Ammon's horn (tissue), 1 donor: ENCODE measurements around the gene KLHL26.

Source experiments
- DNase-seq: peaks from one replicate; pipeline ENCODE4 v3.0.0-alpha.2; 2016; ENCODE audit warnings: low spot score

The KLHL26 gene

GRCh38 chr19:18612772-18613588 lies 23.8 kb upstream of the KLHL26 start, which contains the start of gene TMEM59L:
TMEM59L (plus strand) TSS chr19:18612870; CDS start chr19:18612959, 89 bp downstream.
- DNase-seq, result peak; percentile 68

- DNase-seq, result no peak
These were observed 23.1 kb upstream of the KLHL26 start for GRCh38 chr19:18613589-18614234.

- no peak for DNase-seq
These were observed 20.8 kb upstream of the KLHL26 start for GRCh38 chr19:18616023-18616422.

GRCh38 chr19:18617562-18617961 lies 19.3 kb upstream of the KLHL26 start:
- no peak for DNase-seq

- no peak for DNase-seq
These were observed 18.6 kb upstream of the KLHL26 start for GRCh38 chr19:18618236-18618635.

GRCh38 chr19:18620311-18620710 lies 16.5 kb upstream of the KLHL26 start:
- no peak for DNase-seq

- no peak for DNase-seq
These were observed 15.9 kb upstream of the KLHL26 start for GRCh38 chr19:18620902-18621301.

GRCh38 chr19:18626906-18627305 lies 9.9 kb upstream of the KLHL26 start:
- no peak for DNase-seq

GRCh38 chr19:18629166-18630088 lies 7.4 kb upstream of the KLHL26 start:
- peak; percentile 76 for DNase-seq

GRCh38 chr19:18633321-18633720 lies 3.5 kb upstream of the KLHL26 start:
- DNase-seq, result no peak

- no peak for DNase-seq
These were observed 2.1 kb upstream of the KLHL26 start for GRCh38 chr19:18634612-18635297.

GRCh38 chr19:18635831-18636182 lies 1.0 kb upstream of the KLHL26 start:
- DNase-seq, result no peak

GRCh38 chr19:18636183-18636968 lies 452 bp upstream of the KLHL26 start:
- DNase-seq, result peak; percentile 98

- no peak for DNase-seq
These were observed 1.1 kb downstream of the KLHL26 start for GRCh38 chr19:18637673-18638630.

GRCh38 chr19:18639706-18640243 lies 2.9 kb downstream of the KLHL26 start:
- DNase-seq, result no peak

GRCh38 chr19:18644196-18645034 lies 7.6 kb downstream of the KLHL26 start:
- DNase-seq, result peak; percentile 82

GRCh38 chr19:18645035-18645511 lies 8.2 kb downstream of the KLHL26 start:
- DNase-seq, result peak; percentile 80
